HG02678 (cell line): ENCODE results near the gene TUFT1.

ENCODE experiments used
- ATAC-seq: cut with Tn5 transposase; IDR thresholded peaks from one replicate; pipeline ENCODE4 v1.9.1; 2021; ENCODE audit warnings: mild to moderate bottlenecking, moderate library complexity; ENCODE audit not compliant: unreplicated experiment

Gene TUFT1, protein sequence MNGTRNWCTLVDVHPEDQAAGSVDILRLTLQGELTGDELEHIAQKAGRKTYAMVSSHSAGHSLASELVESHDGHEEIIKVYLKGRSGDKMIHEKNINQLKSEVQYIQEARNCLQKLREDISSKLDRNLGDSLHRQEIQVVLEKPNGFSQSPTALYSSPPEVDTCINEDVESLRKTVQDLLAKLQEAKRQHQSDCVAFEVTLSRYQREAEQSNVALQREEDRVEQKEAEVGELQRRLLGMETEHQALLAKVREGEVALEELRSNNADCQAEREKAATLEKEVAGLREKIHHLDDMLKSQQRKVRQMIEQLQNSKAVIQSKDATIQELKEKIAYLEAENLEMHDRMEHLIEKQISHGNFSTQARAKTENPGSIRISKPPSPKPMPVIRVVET

DNA sequence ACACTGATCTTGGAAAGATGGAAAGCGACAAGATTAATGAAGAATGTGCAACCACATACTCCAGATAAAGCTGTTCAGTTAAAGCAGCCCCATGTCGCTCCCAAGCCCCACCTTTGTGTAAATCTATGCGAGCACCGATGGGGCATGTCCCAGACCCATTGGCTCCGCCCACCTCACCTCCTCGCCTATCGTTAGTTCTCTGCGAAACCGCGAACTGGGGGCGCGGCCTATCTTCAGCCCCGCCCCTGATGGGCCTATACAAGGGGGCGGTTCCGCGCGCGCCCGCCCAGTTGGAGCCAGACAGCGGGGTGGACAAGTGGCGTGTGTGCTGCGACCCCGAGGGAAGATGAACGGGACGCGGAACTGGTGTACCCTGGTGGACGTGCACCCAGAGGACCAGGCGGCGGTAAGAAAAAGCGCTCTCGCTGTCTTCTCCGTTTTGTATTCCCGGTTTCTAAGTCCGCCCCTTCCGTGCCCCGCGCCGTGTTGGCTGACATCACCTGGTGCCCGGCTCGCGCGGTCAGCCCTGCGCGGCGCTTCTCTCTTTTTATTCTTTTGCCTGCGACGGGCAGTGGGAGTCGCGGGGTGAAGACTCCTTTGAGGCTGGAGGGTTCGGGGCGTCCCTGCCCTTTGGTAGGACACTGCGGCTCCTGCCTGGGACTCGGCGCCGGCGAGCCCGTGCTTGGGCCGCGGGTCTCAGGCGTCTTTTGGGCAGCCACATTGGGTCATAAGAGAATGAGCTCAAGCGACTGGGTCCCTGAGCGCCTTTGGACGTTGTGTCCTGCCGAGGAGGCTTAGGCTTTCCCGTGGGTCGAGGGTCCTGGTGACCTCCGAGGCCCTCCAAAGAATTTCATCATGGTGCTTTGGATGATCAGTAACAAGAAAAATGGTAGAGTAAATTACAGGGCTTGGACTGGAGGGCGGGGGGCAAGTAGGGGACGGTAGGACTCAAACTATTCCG, at the start of gene TUFT1:
TSS of gene TUFT1 (plus strand) at position 289 of the 961 bp plus-strand sequence. CDS start at position 347, 58 bp downstream.
- ATAC-seq = peak; percentile 96

- ATAC-seq = no peak
Measured at GRCh38 chr1:151491641-151492040, 48.5 kb upstream of the TUFT1 start.

DNA sequence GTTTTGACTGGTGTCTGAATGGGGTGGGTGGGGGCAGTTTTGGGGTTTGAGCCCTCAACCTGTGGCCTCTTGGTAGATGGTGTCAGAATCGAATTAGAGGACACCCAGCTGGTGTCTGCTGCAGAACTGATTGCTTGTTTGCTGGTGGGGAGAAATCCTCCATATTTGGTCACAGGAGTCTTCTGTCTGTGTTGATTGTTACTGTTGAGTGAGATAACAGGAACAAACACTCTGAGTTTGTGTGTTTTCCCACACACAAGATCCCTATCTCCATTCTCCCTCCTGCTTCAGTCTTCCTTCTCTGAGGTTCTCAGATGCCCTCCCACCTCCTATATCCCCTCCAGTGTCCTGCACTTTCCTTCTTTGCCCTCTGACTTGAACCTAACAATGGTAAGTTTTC, 48.0 kb upstream of the TUFT1 start:
- ATAC-seq = no peak

- ATAC-seq = no peak
Measured at GRCh38 chr1:151493042-151493441, 47.1 kb upstream of the TUFT1 start.

DNA sequence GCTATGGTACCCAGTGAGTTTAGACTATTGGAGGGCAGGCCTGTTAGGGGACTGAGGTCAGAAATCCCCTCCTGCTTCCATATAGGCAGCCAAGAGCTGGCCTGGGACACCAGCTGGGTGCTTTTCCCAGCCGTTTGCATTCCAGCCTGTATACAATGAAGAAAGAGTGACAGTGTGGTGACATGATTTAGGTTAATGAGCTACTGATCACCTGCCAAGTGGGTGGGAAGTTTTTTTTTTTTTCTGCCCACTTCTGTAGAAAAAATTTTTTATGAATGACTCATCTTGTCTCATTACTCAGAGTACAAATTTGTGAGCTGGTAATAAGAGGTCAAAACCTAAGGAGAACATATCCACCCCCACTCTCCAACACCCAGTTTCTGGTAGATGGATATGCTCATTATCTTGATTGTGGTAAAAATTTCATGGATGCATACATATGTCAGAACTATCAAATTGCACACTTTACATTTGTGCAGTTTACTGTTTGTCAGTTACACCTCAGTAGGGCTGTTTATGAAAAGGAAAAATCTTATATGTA, 45.3 kb upstream of the TUFT1 start:
- ATAC-seq = no peak

GRCh38 chr1:151495316-151495715, 44.8 kb upstream of the TUFT1 start:
- no peak for ATAC-seq

GRCh38 chr1:151499365-151499764, 40.7 kb upstream of the TUFT1 start:
- no peak for ATAC-seq

DNA sequence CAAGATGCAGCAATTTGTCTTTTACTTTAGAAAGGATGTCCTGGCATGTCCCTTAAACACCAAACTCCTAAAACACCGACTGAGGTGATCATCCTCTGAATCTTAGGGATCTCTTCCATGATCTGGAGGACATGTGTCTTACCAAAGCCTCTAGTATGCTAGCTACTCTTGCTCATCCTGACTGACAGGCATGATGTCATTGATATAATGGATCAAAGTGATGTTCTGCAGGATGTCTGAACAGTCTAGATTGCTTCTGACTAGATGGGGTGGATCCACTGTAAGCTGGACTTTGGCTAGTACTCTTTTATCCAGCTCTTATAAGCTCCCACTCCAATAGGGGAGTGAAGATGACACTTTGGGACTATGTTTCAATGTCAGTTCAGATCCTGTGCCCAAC, 40.2 kb upstream of the TUFT1 start:
- ATAC-seq = no peak

DNA sequence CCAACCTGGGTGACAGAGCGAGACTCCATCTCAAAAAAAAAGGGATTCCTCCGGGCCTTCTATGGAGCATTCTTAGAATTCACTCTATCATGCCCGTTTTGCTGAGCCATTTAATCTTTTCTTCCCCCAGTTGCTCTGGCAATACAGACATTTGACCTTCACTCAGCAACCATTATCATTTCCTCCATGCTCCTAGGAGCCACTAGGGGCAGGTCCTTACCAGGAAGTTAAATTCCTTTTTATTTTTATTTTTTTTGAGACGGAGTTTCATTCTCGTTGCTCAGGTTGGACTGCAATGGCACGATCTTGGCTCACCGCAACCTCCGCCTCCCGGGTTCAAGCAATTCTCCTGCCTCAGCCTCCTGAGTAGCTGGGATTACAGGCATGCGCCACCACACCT, 38.6 kb upstream of the TUFT1 start:
- no peak for ATAC-seq

- no peak for ATAC-seq
Measured at GRCh38 chr1:151502035-151502700, 37.9 kb upstream of the TUFT1 start.

DNA sequence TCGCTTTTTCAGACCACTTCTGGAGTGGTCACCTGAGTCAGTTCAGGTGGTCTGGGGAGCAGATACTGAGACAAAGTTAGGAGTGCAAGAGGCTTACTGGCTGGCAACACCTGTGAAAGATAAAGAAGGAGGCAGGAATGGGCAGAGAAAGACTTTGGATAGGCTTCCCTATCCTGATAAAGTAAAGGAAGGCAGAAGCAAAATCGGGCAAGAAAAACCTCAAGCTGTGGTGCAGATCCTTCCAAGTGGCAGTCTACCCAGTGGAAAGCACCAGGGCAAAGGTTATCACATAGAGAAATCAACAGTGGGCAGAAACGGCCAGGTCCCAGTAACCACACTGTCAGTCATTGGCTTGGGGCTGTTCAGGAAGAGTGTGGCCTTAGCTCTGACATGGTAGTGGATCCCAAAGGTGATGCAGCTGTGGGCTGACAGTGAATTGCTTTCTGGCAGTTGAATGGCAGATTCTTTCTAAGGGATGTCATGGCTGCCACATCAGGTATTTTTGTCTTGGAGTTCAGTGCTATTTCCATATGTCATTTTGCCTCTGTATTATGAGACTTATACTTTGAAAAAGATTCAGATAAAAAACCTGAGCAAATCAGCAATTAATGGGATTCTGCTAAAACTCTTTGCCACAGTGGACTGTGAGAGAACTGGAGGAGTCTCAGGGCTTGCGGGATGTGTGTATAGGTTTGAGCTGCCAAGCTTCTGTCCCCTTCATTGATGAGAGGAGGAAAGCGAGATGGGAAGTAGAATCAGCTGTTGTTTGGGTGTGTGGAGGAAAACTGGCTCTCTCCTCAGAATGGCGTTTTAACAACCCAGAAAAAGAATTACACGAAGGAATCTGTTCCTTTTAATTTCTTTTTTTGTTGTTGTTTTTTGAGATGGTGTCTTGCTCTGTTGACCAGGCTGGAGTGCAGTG, 37.0 kb upstream of the TUFT1 start:
- ATAC-seq = no peak

GRCh38 chr1:151504252-151504651, 35.9 kb upstream of the TUFT1 start:
- no peak for ATAC-seq

DNA sequence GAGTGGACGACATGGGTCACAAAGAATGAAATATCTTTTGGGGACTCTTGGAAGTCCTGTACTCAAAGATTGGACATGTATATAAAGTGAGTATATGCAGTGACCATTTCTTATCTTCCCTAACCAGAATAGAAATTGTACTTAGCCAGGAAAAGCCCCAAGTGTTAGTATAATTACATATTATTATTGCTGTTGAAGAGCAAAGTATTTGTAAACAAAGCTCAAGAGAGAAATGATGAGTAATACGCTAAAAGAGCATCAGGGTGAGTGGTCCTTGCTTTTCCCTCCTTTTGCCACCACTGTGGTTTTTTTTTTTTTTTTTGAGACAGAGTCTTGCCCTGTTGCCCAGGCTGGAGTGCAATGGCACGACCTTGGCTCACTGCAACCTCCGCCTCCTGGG, 35.4 kb upstream of the TUFT1 start:
- ATAC-seq = no peak

DNA sequence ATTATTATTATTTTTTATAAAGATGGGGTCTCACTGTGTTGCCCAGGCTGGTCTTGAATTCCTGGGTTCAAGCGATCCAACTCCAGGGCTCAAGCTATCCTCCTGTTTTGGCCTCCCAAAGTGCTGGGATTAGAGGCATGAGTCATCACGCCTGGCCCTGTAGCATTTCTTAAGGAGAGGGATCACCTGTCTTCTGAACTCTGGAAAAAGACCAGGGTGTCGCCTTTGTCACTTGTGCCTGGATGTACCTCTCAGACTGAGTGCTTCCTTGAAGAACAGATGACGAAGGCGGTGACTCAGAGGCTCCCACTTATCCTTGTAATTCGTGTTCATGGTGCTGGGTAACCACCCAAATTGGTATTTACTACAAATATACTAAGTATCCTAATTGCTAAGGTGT, 31.3 kb upstream of the TUFT1 start:
- ATAC-seq = no peak

DNA sequence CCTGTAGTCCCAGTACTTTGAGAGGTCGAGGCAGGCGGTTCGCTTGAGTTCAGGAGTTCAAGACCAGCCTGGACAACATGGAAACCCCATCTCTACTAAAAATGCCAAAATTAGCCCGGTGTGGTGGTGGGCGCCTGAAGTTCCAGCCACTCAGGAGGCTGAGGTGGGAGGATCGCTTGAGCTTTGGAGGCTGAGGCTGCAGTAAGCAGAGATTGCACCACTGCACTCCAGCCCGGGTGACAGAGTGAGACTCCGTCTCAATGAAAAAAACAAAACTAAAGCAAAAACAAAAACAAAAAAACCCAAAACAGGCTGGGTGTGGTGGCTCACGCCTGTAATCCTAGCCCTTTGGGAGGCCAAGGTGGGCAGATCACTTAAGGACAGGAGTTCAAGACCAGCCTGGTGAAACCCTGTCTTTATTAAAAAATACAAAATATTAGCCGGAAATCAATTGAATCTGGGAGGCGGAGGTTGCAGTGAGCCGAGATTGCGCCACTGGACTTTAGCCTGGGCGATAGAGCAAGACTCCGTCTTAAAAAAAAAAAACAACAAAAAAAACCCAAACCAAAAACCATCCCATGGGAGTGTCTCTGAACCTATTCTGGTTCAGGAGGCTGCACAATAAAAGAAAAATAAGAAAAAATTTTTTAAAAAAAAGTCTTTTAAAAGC, 30.6 kb upstream of the TUFT1 start:
- no peak for ATAC-seq

- no peak for ATAC-seq
Measured at GRCh38 chr1:151510020-151510405, 30.1 kb upstream of the TUFT1 start.

GRCh38 chr1:151510614-151510956, 29.5 kb upstream of the TUFT1 start:
- ATAC-seq = no peak

DNA sequence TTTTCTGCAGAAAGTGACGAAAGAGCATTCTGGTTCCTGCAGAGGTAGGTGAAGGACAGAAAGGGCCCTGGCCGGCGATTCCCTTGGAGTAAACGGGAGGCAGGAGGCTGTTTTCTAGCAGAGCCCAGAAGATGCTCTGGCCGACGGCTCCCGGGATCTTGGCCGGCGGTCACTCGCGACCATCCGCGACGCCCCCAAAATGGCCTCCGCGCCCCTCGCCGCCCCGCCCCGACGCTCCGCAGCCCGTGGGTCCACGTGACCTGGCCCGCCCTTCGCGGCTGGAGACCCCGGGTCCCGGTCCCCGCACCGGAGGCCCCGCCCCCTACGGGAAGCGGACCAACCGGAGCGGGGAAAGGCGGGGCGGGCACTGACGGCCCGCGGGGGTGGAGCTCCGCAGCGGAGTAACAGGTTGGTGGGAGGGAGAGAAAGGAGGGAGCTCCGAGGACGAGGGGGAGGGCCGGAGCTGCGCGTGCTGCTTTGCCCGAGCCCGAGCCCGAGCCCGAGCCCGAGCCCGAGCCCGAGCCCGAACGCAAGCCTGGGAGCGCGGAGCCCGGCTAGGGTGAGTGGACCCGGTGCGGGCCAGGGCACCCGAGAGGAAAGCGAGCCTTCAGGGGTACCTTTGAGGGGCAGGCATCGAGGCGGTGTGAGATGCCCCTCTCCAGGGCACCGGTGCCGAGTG, 29.0 kb upstream of the TUFT1 start, which contains the start of gene CGN:
TSS of gene CGN (plus strand) at position 431 of the 679 bp plus-strand sequence. CDS start 7,133 bp downstream, outside the sequence.
- peak; percentile 85 for ATAC-seq
